Right ventricle myocardium superior (tissue), 1 donor: Measurements from ENCODE around the gene AP1S1. TPM values are rescaled to one million over a fixed set of nuclear protein-coding genes. Genes with fewer than 3 reads are reported as not detected.
A peak's percentile ranks its signal among the peaks of the same experiment; 100 is the strongest.

Source experiments
- ATAC-seq: fragments of 200-7000 bp; cut with Tn5 transposase; one replicate; pipeline ENCODE4 v1.9.1; 2020; ENCODE audit warnings: mild to moderate bottlenecking; ENCODE audit not compliant: poor library complexity
- DNase-seq: peaks from one replicate; pipeline ENCODE4 v3.0.0-alpha.2; 2020
- intact Hi-C: fragments of 100-400 bp; cut with DNase I; formaldehyde crosslinking; loops from one replicate; pipeline ENCODE4 v1.11.2; 2022
- total RNA-seq: library from RNA; stranded (reverse); fragmentation: NEBNext Ultra II Directional; extraction: Animal tissue kit (Norgen Biotek cat#: 25700); gene quantifications from one replicate; pipeline ENCODE4 v1.2.1, GENCODE V29; 2021
- donor health status: DM: no; HTN: yes; CAD: no; lungs with severe emphysema.

AP1S1 gene
- total RNA-seq, 1 donor from 2014 or later, result 14.1 TPM

GRCh38 chr7:101140746-101141382 lies 13.4 kb upstream of the AP1S1 start:
- DNase-seq (no peak), ATAC-seq (no peak)
- intact Hi-C loops, result loop anchor here (5.0 kb wide), 1 partner anchor 141 kb away; no protein-coding TSS in a partner anchor

GRCh38 chr7:101151908-101152651 lies 2.2 kb upstream of the AP1S1 start:
- intact Hi-C loops, result no loop called here
- DNase-seq (no peak), ATAC-seq (no peak)

GRCh38 chr7:101154693-101155102 lies 422 bp downstream of the AP1S1 start:
- ATAC-seq (peak; percentile 47), DNase-seq (no peak)
- intact Hi-C loops, result no loop called here

GRCh38 chr7:101155303-101155702 lies 1.0 kb downstream of the AP1S1 start:
- ATAC-seq (no peak), DNase-seq (no peak)
- intact Hi-C loops, result no loop called here

- intact Hi-C loops, result no loop called here
- ATAC-seq (no peak), DNase-seq (no peak)
Measured at GRCh38 chr7:101156277-101156676, 2.0 kb downstream of the AP1S1 start.

- ATAC-seq (no peak), DNase-seq (no peak)
- intact Hi-C loops, result no loop called here
Measured at GRCh38 chr7:101156866-101157589, 2.8 kb downstream of the AP1S1 start.

GRCh38 chr7:101159696-101160674 lies 5.7 kb downstream of the AP1S1 start:
- DNase-seq (no peak), ATAC-seq (no peak)
- intact Hi-C loops, result no loop called here

- no peak for ATAC-seq
- no peak for DNase-seq
- intact Hi-C loops, result no loop called here
Measured at GRCh38 chr7:101160910-101161309, 6.6 kb downstream of the AP1S1 start.

GRCh38 chr7:101161692-101162471 lies 7.6 kb downstream of the AP1S1 start:
- intact Hi-C loops, result no loop called here
- no peak for ATAC-seq

GRCh38 chr7:101162551-101163278 lies 8.4 kb downstream of the AP1S1 start:
- ATAC-seq (peak; percentile 19), DNase-seq (no peak)
- intact Hi-C loops, result no loop called here

More at GRCh38 chr7:101161692-101162471, 7.6 kb downstream of the AP1S1 start:
- no peak for DNase-seq

GRCh38 chr7:101163279-101164070 lies 9.2 kb downstream of the AP1S1 start:
- intact Hi-C loops, result no loop called here
- no peak for DNase-seq
- ATAC-seq, result no peak

GRCh38 chr7:101164071-101164840 lies 10.0 kb downstream of the AP1S1 start:
- ATAC-seq (peak; percentile 38), DNase-seq (no peak)
- intact Hi-C loops, result no loop called here

- intact Hi-C loops, result no loop called here
- ATAC-seq (peak; percentile 96), DNase-seq (peak; percentile 96)
Measured at GRCh38 chr7:101165075-101165957, 11.0 kb downstream of the AP1S1 start, which contains the start of gene VGF. VGF (minus strand) TSS chr7:101165569; CDS start chr7:101164843, 726 bp downstream.

- DNase-seq (no peak), ATAC-seq (no peak)
- intact Hi-C loops, result no loop called here
Measured at GRCh38 chr7:101165958-101166647, 11.8 kb downstream of the AP1S1 start.
